Activated T-cell treated with anti-CD3 and anti-CD28 coated beads for 4 hours (primary cell): ENCODE measurements around the gene CDCA7L.
"Not testable (repeated sequence)": the region's sequence is repeated elsewhere in the genome, so short reads cannot be mapped to it uniquely, and the experiment has no call there.

Source experiments
- DNase-seq: peaks from one replicate; pipeline ENCODE4 v3.0.0-alpha.2; 2020

Gene CDCA7L

DNA sequence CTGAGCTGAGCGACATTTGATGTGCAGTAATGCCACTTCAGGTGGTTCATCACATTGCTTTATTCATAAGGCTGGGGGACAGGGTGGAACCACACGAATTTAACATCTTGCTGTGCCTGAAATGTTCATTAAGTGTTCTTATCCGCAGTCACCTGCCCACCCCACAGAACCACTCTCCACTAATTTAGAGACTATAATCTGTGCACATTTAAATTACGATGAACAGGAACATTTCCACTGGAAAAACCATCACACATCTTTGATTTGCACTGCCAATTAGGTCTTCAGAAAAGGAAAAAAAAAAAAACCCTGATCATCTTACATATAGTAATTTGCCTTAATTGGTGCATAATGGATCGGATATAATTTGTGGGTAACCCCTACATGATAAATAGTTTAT, 2.3 kb downstream of the CDCA7L start:
- DNase-seq = no peak

DNA sequence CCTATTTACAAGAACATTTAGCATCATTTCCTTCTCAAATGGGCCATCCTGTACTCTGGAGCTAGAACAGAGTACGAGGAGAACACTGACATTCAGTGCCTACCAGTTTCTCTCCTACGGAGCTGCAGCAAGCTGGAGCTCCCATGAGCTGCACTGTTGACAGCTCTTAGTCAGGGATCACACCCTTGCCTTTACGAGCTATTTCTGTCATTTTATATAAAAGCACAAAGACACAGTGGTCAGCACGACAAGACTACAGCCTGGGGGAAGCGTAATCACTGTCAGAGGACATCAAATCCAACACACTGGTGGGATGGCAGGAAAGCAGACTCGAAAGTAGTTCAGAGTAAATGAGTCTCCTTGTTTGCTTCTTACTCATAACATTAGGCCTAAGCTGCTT, 2.7 kb downstream of the CDCA7L start:
- DNase-seq = no peak

DNA sequence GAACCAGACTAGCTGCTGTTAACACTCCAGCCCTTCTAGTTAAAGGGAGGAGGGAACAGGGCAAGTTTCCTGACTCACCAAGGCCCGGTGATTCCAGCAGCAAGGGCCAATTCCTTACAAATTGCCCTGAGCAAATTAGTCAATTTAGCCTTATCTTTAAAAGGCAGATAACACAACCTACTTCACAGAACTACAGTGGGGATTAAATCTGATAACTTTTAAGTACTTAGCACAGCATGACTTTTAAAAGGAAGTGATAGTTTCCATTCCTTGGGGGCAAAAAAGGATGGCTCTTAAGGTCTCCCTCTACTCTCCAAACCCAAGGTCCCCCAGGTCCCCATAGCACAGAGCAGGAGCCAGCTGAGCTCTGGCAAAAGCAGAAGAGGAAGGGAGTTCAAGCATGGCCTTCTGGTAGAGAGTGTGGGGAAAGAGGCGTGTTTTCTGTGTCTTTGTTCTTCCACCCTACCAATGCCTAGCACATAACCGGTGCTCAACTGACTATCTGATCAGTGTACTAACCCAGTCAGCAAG, 4.0 kb downstream of the CDCA7L start:
- DNase-seq = no peak

DNA sequence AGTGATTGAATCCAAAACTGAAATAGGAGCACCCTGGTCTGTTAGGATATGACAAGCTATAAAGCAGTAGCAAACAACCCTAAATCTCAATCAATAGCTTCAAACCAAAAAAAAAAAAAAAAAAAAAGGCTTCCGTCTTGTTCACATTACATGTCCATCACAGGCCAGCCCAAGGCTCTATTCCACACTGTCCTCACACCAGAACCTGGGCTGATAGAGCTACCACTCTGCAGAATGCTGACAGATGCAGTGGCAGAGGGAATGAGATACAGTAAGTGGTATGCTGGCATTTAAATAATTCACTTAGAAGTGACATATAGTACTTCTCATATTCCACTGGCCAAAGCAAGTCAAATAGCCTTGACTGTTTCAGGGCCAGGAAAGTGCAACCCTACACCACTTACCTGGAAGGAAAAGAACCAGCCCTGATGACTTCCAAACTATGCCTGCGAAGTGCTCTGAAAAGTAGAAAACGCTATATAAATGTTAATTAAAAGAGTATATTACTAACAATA, 5.8 kb downstream of the CDCA7L start:
- DNase-seq = no peak

DNA sequence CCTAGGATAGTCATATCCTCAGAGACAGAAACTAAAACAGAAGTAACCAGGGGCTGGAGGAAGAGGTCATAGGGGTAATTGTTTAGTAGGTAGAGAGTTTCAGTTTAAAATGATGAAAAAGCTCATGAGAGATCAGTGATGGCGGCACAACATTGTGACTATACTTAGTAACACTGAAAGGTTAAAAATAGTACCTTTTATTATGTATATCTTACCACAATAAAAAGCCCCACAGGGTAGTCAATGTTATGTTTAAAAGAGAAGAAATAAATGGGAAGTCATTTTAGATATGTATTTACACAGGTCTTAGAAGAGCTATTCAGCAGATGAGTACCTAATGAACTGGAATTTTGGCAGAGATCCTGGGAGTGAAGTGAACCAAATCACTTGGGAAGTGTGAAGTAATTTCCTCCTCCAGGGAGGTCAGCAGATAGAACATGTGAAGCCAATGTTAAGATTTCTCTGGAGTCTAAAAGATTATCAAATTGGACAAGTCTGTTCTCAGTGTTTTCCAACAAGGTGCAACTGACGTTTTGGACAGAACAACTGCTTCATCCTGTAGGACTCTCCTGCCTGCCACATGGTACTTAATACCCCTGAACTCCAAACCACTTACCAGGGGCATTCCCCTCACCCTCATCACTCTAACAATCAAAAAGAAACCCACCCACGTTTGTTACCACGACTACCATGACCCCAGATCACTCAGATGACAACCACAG, 6.4 kb downstream of the CDCA7L start:
- DNase-seq = no peak

DNA sequence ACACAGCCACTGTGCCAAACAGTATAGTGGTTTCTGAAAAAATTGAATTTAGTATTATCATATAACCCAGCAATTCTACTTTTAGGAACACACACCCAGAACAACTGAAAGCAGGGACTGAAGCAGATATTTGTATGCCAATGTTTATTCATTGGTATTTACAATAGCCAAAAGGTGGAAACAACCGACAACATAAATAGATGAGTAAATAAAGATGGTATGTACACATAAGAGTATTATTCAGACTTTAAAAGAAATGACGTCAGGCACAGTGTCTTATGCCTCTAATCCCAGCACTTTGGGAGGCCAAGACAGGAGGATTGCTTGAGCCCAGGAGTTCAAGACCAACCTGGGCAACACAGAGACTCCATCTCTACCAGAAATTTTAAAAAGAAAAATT, 7.2 kb downstream of the CDCA7L start:
- DNase-seq = no peak

DNA sequence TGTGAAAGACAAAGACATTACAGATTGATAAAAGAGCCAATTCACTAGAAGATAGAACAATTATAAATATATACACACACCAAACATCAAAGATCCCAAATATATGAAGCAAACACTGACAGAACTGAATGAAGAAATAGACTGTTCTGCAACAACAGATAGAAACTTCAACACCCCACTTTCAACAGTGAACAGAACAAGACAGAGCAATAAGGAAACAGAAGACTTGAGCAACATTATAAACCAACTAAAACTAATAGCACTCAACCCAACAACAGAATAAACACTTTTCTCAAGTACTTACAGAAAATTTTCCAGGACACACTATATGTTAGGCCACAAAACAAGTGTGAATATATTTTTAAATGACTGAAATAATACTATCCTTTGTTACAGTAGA, 10.9 kb downstream of the CDCA7L start:
- DNase-seq = no peak

DNA sequence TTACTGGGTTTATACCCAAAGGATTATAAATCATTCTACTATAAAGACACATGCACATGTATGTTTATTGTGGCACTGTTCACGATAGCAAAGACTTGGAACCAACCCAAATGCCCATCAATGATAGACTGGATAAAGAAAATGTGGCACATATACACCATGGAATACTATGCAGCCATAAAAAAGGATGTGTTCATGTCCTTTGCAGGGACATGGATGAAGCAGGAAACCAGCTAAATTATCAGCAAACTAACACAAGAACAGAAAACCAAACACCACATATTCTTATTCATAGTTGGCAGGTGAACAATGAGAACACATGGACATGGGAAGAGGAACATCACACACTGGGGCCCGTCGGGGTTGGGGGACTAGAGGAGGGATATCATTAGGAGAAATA, 12.4 kb downstream of the CDCA7L start:
- not testable (repeated sequence) for DNase-seq

DNA sequence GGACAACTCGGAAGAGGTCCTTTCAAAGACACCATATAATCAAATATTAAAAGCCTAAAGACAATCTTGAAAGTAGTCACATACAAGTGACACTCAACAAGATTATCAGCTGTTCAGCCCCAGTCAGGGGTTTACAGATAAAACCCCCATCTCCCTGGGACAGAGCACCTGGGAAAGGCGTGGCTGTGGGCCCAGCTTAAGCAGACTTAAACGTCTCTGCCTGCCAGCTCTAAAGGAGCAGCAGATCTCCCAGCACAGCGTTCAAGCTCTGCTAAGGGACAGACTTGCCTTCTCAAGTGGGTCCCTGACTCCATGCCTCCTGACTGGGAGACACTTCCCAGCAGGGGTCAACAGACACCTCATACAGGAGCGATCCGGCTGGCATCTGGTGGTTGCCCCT, 18.0 kb downstream of the CDCA7L start:
- no peak for DNase-seq

DNA sequence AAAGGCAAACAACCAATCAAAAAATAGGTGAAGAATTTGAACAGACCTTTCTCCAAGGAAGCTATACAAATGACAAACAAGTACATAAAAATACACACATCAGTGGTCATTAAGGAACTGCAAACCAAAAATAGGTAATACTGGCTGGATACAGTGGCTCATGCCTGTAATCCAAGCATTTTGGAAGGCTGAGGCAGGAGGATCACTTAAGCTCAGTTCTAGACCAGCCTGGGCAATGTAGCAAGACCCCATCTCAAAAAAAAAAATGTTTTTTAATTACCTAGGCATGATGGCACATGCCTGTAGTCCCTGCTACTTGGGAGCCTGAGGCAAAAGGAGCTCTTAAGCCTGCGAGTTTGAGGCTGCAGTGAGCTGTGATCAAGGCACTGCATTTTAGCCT, 19.3 kb downstream of the CDCA7L start:
- DNase-seq = no peak

DNA sequence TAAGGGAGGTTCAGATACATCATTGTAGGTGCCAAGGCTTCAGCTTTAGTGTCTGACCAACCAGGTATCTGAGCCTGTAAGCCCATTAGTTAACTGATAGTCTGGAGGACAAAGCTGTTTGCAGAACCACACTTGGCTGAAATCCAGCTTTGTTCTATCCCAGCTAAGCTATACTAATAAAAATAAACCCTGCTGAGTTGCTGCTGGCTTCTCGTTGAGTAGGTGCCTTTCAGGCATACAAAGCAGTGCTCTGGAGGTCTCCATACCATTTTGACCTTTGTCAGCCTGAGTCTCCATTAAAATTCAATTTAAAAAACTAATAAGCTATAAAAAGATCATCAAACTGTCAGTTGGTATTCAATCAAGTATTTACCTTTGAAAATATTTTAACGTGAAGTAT, 22.0 kb downstream of the CDCA7L start:
- no peak for DNase-seq

DNA sequence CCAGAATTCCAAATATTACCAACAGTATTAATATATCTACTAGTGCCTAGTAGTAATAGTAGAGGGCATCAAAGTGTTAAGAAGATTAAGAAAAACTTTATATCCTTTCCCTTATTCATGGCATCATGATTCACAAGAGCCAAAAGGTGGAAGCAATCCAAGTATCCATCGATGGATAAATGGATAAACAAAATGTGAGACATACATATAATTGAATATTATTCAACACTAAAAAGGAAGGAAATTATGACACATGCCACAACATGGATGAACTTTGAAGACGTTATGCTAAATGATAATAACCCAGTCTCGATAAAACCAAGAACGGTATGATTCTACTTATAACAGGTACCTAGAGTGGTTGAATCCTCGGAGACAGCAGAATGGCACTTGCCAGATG, 23.1 kb downstream of the CDCA7L start:
- no peak for DNase-seq

DNA sequence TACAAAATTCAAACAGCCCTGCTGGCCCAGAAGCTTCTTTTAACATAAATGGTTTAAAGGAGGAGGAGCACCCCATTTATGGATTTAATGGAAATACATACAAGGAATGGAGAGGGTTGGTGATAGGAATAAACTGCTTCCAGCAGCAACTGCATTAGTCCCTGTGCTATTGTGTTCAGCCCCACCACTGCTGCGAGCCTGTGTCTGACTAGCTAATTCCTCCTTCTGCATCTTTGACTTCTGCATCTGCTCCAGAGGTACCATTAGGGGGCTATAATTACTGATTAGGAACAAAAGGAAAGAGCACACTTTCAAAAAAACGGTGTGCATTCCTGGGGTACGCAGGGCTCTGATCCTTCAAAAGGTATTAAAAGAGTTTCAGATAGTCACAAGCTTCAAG, 24.8 kb downstream of the CDCA7L start:
- no peak for DNase-seq

DNA sequence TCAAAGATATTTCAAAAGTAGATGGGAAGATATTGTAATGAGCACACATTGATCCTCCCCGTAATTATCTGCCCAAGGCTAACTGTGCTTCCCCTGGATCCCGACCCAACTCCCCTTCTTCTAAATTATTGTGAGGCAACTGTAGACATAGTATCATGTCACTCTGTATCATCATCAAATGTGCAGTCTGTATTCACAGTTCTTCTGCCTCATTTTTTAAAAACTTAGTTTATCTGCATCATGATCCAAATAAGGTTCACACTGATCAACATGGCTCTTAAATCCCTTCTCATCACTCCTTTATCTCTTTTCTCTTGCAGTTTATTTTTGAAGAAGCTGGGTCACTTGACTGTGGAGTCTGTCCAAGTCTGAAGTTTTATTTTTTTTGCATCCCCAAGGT, 27.5 kb downstream of the CDCA7L start:
- no peak for DNase-seq

DNA sequence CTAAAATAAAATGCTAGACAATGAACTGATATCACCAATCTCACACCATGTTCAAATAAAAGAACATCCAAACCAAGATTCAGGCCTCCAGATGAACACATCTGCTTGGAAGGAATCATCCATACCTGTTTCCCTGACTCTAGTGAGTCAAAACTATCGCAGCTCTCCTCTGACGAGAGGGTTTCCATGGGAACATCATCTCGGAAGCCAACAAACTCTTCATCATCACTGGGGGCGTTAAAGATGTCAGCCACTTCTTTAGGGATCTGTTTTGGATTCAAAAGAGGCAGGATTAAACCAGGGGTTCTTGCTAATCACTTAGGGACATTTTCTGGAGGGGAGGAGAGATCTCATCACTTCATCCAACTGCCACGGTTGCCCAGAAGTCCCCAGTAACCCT, 29.1 kb downstream of the CDCA7L start:
- no peak for DNase-seq

DNA sequence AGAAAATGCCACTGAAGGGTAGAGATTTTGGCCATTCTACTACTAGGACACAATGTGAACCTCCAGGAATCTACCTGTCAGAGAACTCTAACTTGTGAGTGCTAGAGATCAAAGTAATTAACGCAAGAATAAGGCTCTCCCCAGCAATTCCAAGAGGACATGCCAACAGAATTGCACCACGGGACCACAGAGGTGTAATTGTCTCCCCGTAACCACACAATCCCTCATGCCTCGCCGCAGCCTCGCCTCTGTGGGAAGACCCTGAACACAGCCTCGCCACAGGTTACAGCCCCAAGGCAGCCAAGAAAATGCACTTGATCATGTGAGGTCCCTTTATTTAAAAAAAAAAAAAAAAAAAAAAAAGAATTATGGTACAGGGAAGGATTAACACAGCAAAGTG, 29.5 kb downstream of the CDCA7L start:
- DNase-seq = no peak

DNA sequence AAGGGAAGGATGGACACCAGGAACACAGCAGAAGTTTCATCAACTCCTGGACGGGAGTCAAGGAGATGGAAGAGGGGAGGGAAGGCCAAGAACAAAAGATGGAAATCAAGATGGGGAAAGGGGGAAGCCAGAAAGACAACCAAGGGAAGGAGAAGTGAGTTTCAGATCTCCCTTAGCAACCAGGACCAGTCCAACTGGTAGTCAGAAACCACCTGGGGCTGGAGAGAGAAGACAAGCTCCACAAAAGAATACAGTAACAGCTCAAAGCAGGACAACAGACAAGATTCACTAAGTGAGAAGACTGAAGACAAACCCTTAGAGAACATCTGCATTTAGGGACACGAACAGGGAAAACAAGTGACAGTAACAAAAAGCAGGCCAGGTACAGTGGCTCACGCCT, 30.6 kb downstream of the CDCA7L start:
- DNase-seq = no peak

DNA sequence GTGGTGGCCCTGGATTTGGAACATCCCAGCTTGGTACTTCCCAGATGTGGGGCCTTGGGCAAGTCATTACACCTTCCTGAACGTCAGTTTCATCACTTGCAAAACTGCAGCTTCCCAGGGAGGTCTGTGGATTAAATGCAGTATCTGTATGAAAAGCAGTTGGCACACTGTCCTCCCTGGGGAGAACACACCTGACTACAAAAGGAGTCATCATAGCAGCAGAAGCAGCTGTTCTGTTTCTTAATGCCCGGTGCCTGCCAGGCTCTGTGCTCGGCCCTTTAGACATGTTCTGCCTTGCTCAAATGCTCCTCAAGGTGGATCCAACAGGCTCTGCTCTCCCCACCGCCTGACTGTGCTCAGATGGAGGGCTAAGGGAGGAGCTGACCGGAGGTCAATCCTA, 31.0 kb downstream of the CDCA7L start:
- no peak for DNase-seq

DNA sequence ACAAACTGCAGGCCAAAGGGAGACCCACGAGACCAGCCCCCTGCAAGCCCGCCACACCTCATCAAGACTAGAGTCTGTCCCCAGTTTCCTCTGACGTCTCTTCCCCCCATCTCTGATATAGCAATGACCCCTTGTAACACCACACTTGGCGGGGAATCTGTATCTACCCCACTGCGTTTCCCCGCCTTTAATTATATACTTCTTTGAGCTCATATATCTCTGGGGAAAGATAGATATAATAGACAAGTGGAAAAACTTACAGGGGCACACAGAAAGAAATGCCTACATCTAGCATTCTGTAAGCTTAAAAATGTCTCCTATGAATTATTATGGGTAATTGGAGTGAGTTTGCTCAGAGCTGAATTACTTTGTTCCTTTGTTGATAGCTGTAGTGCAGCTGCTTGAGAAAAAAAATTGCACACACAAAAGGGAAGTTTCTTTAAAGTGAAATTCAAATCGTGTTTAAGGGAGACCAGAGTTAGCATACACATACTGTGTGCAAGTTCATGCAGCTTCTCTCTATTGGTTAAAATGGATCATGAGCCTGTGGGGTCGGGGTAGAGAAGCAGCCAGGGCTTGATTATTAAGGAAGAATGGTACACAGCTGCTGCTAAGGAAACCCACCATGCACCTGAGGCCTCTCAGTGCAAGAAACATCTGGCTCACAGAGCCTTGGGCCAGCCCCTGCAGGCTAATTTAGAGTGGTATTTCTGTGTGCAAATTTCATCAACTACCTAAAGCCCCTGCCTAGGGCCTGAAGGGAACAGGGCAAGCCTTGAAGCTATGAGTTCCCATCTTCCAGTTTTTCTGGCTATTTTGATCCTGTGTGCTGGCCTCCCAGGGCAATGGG, 32.5 kb downstream of the CDCA7L start:
- DNase-seq = no peak

DNA sequence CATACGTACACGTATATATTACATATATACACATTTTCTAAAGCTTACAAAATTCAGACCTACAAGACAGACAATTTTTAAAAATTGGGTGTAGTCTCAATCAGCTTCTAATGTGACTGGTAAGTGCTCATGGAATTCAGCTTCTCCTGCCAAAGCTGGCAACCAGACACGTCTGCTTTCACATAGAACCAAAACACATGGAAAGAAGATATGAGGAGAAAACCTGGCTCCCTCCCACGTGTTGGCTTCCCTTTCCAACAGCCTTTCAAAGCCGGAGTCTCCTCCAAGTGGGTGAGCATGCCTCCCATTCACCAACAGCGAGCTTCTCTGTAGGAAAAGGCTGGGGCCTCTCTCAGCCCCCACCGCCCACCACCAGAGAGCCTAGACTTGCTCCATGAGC, 33.4 kb downstream of the CDCA7L start:
- DNase-seq = no peak

DNA sequence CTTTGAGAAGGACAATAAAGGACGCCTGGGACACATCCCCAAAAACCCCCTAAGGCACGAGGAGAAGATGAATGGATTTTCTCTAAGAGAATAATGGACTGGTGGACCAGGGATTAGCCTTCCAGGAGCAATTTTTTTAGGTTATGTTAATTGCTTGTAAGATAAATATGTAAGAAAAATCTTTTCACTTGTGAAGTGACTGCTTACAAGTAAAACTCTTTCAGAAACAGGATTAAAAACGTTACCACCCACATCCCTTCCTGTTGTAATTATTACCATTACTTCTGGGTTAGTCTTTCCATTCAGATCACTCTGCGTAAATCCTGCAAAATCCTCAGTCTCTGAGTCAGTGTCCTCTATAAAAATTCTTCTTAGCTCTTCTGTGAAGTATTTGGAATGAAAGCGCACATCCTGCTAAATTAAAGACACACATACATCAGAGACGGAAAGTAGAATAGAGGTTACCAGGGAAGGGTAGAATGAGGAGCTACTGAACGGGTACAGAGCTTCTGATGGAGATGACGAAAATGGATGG, 34.3 kb downstream of the CDCA7L start:
- no peak for DNase-seq

DNA sequence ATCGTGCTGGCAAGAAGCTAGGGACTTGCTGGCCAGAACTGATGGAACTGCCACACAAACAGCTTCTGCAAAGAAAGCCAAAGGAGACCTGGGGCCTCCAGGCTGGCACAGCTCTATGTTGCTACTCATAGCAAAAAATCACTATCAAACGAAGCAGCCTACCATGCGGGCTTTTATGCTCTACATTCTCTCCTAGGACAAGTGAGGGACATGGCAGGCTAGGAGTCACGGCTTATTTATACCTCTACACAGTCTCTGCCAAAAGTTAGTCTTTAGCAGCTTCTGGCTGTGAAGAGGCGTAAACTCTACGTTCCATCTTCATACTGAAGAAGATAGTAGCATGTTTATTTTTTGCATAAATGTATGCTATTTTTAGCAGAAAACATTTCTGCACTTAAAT, 35.4 kb downstream of the CDCA7L start:
- no peak for DNase-seq

DNA sequence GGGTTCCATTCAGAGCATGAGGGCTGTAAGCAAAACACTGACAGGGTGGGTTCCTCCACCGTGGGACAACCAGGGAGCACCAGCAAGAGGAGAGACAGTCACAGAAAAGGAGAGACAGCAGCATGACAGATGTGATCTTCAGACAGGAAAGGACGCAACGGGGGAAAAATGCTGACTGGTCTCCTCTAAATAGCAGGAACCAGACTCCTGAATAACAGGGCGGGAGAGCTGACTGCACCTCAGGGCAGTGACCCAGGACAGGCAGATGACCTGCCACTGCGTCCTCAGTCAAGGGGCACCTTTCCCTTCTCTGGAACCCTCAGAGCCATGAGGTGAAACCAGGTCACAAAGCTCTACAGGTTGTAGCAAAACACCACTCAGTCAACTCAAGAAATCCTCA, 37.0 kb downstream of the CDCA7L start:
- DNase-seq = no peak
